HL-60 (cell line): ENCODE results near the gene PAQR8.

Experiments used
- CTCF ChIP-seq: IDR thresholded peaks from one replicate; pipeline ENCODE4 v1.5.1; 2011; ENCODE audit warnings: low read length, control low read depth, inconsistent platforms; ENCODE audit not compliant: insufficient read depth
- GABPA ChIP-seq: IDR thresholded peaks from 2 replicates; pipeline ENCODE4 v1.6.1; 2012; ENCODE audit warnings: low read depth
- POLR2AphosphoS5 ChIP-seq: IDR thresholded peaks from 2 replicates; pipeline ENCODE4 v1.6.1; 2012; ENCODE audit warnings: low read depth
- REST ChIP-seq: IDR thresholded peaks from 2 replicates; pipeline ENCODE4 v1.6.1; 2012; ENCODE audit warnings: low read depth; ENCODE audit not compliant: insufficient replicate concordance
- SPI1 ChIP-seq: IDR thresholded peaks from 2 replicates; pipeline ENCODE4 v1.6.1; 2012; ENCODE audit warnings: low read depth, mild to moderate bottlenecking, borderline replicate concordance

- no peak for TF ChIP-seq CTCF
- TF ChIP-seq GABPA: no peak
- no peak for TF ChIP-seq REST
- no peak for TF ChIP-seq POLR2AphosphoS5
- TF ChIP-seq SPI1: no peak
Measured at GRCh38 chr6:52351879-52352238, 10.1 kb upstream of the PAQR8 start.
